ENCODE measurements around the gene SNX21.

Gene SNX21

DNA sequence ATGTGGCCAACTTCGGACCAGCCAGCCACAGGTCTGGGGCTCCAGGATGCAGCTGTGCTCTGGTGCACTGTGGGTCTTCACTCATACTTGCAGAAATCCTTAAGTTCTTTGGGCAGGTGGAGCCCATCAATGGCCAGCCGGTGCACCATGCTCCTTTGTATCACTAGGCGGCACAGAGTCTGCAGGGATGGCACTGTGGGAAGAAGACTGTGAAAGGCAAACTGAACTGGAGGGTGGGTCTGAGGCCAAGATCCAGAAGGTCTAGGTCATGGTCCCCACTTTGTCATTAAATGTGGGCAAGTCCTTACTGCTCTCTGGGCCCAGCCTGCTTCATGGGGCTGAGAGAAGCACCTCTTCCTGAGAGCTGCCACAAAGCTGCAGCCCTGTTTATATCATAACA is 55.1 kb downstream of the SNX21 start:
- TF ChIP-seq MYC (IDR thresholded peaks at IDR 0.05; ENCODE audit: low read depth, low read length), result no peak
- TF ChIP-seq POLR2A (IDR thresholded peaks at IDR 0.05; ENCODE audit: extremely low read depth, insufficient read length), result no peak
- TF ChIP-seq, protein P1, sequence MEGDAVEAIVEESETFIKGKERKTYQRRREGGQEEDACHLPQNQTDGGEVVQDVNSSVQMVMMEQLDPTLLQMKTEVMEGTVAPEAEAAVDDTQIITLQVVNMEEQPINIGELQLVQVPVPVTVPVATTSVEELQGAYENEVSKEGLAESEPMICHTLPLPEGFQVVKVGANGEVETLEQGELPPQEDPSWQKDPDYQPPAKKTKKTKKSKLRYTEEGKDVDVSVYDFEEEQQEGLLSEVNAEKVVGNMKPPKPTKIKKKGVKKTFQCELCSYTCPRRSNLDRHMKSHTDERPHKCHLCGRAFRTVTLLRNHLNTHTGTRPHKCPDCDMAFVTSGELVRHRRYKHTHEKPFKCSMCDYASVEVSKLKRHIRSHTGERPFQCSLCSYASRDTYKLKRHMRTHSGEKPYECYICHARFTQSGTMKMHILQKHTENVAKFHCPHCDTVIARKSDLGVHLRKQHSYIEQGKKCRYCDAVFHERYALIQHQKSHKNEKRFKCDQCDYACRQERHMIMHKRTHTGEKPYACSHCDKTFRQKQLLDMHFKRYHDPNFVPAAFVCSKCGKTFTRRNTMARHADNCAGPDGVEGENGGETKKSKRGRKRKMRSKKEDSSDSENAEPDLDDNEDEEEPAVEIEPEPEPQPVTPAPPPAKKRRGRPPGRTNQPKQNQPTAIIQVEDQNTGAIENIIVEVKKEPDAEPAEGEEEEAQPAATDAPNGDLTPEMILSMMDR (IDR thresholded peaks at IDR 0.05; ENCODE audit: low read depth, low read length), result no peak
- TF ChIP-seq, protein P2, sequence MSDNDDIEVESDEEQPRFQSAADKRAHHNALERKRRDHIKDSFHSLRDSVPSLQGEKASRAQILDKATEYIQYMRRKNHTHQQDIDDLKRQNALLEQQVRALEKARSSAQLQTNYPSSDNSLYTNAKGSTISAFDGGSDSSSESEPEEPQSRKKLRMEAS (IDR thresholded peaks at IDR 0.05; ENCODE audit: low read depth, low read length), result no peak
- H3K4me3 ChIP-seq (ENCODE audit: low read depth, low read length), result no peak overlapping the region
- DNase-seq (ENCODE audit: low read depth), result no peak

DNA sequence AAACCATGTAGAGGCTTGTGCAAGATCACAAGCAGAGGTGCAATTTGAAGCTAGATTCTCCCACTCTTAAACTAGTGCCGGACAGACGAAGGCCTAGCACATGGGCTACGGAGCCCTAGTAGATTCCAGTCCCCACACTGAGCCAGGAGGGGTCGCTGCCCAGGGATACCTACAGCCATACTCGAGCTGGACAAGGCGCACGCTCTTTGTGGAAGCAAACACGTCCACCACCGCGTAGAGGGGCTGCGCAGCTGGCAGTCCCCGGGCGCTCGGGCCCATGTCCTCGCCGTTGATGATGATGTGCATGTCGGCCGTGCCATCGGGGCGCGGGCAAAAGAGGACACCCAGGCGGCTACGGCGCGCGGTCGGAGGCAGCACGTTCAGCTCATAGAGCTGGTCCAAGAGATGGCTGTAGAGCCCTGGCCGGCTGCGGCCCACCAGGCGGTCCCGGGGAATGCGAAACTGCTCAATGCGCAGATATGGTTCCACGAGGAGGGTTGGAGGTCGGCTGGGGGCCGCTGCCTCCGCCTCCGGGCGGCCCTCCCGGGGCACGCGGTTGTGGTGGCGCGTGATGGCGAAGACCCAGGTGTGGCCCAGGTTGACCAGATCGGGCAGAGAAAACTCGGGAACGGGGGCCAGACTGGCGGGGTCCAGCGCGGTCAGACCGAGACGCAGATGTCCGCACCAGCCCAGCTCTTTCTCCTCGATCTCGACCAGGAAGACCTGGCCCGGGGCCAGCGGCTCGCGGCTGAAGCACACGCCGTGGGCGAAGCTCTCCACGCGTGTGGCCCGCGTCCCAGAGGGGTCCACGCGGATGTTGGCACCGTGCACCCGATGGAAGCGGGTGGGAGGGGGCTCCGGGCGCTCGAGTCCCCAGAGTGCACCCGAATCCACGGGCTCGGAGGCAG is 56.7 kb downstream of the SNX21 start:
- H3K4me3 ChIP-seq (ENCODE audit: low read depth, low read length), result no peak overlapping the region
- no peak for DNase-seq (ENCODE audit: low read depth)
- TF ChIP-seq POLR2A (IDR thresholded peaks at IDR 0.05; ENCODE audit: extremely low read depth, insufficient read length), result no peak
- no peak for TF ChIP-seq MYC (IDR thresholded peaks at IDR 0.05; ENCODE audit: low read depth, low read length)
- TF ChIP-seq, protein P2 (IDR thresholded peaks at IDR 0.05; ENCODE audit: low read depth, low read length), result no peak
- TF ChIP-seq, protein P1 (IDR thresholded peaks at IDR 0.05; ENCODE audit: low read depth, low read length), result no peak

DNA sequence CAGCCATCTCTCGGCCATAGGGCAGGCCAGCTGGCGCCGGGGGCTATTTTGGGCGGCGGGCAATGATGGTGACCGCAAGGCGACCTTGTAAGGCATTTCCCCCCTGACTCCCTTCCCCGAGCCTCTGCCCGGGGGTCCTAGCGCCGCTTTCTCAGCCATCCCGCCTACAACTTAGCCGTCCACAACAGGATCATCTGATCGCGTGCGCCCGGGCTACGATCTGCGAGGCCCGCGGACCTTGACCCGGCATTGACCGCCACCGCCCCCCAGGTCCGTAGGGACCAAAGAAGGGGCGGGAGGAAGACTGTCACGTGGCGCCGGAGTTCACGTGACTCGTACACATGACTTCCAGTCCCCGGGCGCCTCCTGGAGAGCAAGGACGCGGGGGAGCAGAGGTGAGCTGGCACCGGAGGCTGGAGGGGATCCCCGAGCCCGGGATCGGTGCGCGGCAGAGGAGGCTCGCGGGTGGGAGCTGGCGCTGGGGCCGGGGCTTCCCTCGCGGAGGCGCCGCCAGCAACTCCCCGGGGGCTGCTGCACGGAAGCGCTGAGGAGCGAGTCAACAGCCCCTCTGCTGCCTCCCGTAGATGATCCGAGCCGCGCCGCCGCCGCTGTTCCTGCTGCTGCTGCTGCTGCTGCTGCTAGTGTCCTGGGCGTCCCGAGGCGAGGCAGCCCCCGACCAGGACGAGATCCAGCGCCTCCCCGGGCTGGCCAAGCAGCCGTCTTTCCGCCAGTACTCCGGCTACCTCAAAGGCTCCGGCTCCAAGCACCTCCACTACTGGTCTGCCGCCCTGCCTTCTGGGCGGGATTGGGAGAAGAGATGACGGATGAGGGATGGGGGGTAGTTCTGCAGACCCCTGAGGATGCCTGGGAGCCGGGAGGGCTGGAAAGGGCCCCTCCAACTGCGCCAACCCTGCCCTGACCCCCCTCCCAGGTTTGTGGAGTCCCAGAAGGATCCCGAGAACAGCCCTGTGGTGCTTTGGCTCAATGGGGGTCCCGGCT is 57.7 kb downstream of the SNX21 start, which contains the start of the genes CTSA and NEURL2:
TSS of gene CTSA (plus strand) at position 351 of the 999 bp plus-strand sequence. CDS start at position 585, 234 bp downstream.
TSS of gene NEURL2 (minus strand) at position 224 of the 999 bp plus-strand sequence. CDS start at position 7, 217 bp downstream.
- TF ChIP-seq POLR2A (IDR thresholded peaks at IDR 0.05; ENCODE audit: extremely low read depth, insufficient read length) (peak; percentile 51), MYC (IDR thresholded peaks at IDR 0.05; ENCODE audit: low read depth, low read length) (peak; percentile 89)
- TF ChIP-seq, protein P2 (IDR thresholded peaks at IDR 0.05; ENCODE audit: low read depth, low read length), result peak; percentile 99
- TF ChIP-seq, protein P1 (IDR thresholded peaks at IDR 0.05; ENCODE audit: low read depth, low read length), result no peak
- peak; percentile 94 for DNase-seq (ENCODE audit: low read depth)

DNA sequence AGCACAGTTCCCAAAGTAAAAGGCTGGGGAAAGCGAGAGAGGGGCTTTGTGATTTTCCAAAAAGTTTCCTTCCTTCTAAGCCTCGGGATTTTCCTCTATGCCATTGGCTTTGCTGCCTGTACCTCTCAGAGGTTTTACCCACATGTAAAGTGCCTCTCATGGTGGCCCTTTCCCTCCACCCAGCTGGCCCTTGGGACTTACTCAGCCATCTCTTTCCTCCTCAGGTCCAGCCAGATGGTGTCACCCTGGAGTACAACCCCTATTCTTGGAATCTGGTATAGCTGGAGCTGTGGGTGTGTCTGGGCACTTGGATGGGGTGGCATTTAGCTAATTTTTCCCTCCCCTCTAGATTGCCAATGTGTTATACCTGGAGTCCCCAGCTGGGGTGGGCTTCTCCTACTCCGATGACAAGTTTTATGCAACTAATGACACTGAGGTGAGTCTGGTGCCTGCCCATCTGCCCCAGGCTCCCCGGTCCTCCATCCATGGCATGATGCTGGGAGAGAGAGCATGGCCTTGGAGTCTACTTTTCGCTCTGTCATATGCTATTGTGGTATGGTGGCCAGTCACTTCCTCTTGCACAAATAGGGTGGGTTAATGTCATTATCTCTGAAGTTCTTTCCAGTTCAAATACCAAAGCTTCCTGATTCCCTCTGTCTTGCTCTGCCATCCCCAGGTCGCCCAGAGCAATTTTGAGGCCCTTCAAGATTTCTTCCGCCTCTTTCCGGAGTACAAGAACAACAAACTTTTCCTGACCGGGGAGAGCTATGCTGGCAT is 58.6 kb downstream of the SNX21 start:
- TF ChIP-seq POLR2A (IDR thresholded peaks at IDR 0.05; ENCODE audit: extremely low read depth, insufficient read length), result peak; percentile 10
- TF ChIP-seq, protein P1 (IDR thresholded peaks at IDR 0.05; ENCODE audit: low read depth, low read length), result peak; percentile 23
- TF ChIP-seq MYC (IDR thresholded peaks at IDR 0.05; ENCODE audit: low read depth, low read length), result 0 out of 2 replicates have a peak, but pooled peaks have one; percentile 3
- TF ChIP-seq, protein P2 (IDR thresholded peaks at IDR 0.05; ENCODE audit: low read depth, low read length), result no peak; the same call in 1 of the 2 replicates
- peak overlapping the region; percentile 74 for H3K4me3 ChIP-seq (ENCODE audit: low read depth, low read length)

More for the DNA sequence above, 57.7 kb downstream of the SNX21 start, which contains the start of the genes CTSA and NEURL2:
- peak within 1 kb of the TSS; percentile 74 for H3K4me3 ChIP-seq (ENCODE audit: low read depth, low read length)

More for the DNA sequence above, 58.6 kb downstream of the SNX21 start:
- DNase-seq (ENCODE audit: low read depth), result peak; percentile 72

Data from NB4 (cell line).